NOMO-1 treated with DMSO at 0.1 percent for 48 hours (cell line): ENCODE measurements around the gene GTF2A1L.

Source experiments
- DNase-seq: peaks from one replicate; lab custom pipeline; 2025; ENCODE audit not compliant: unreplicated experiment; lab: John Stamatoyannopoulos, UW

GTF2A1L gene

DNA sequence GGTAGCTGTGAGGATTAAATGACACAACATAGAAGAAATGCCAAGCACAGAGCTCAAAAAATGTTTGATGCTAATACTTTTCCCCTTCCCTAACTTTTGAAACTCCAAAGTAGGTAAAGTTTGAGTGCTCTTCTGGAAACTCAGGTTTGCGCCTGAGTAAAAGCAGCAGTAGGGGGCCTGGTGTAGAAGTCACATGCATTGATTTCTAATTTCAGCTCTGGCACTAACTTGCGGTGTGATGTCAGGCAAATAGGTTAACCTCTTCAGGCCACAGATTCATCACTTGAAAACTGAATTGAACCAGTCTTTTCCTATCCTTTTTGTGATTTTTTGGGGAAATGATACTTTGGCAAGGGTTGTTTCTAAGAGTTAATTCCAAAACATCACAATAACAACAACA, 110.6 kb downstream of the GTF2A1L start:
- DNase-seq = no peak

DNA sequence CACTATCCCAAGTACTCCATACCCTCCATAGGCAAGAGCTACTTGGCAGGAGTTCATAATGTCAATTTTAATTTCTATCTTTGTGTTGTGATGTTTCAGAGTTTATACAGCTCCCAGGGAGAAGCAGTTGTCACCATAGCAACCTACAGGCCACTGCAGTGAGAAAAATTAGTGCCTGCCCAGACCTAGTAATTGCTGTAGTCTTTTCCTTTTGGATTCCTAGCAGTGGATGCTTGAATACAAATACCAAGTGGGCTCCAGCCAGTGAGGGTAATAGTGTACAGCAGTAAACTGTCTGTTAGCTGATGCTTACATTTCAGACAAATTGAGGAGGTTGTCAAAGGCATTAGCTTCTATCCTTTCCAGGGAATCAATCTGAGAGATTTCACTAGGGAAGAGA, 111.2 kb downstream of the GTF2A1L start:
- no peak for DNase-seq
